GM21717 (cell line): ENCODE measurements around the gene SHISAL2A.
"Not testable (repeated sequence)": the region's sequence is repeated elsewhere in the genome, so short reads cannot be mapped to it uniquely, and the experiment has no call there.

ENCODE experiments used
- ATAC-seq: cut with Tn5 transposase; IDR thresholded peaks from one replicate; pipeline ENCODE4 v1.9.1; 2021; ENCODE audit warnings: mild to moderate bottlenecking, moderate library complexity; ENCODE audit not compliant: unreplicated experiment

Gene SHISAL2A

DNA sequence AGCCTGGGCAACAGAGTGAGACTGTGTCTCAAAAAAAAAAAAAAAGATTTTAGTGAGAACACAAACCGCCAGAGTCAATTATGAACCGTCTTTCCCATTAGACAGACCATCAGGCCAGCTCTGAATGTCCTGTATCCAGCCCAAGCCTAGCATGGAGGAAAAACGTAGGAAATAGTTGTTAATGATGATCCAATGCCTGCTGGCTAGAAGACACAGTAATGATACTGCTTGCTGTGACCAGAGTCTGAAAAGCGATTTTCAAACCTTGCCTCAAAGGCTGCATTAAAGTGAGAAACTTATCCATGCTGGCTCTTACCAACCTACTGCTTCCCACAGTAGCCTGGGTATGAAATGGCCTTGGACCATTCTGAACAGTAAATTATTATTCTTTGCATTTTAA is 48.2 kb downstream of the SHISAL2A start:
- ATAC-seq = no peak

DNA sequence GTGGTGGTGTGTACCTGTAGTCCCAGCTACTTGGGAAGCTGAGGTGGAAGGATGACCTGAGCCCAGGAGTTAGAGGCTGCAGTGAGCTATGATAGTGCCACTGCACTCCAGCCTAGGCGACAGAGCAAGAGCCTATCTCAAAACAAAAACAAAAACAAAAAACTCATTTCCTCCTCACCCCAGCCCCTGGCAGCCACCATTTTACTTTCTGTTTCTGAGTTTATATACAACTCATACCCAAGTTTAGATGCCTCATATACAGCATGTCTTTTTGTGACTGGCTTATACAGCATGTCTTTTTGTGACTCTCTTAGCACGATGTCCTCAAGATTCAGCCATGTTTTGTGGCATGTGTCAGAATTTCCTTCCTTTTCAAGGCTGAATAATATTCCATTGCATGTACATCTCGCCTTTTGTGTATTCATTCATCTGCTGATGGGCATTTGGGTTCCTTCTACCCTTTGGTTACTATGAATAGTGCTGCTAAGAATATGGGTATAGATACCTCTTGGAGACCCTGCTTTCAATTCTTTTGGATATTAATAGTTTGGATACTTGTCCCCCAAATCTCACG is 50.5 kb downstream of the SHISAL2A start:
- ATAC-seq = no peak

DNA sequence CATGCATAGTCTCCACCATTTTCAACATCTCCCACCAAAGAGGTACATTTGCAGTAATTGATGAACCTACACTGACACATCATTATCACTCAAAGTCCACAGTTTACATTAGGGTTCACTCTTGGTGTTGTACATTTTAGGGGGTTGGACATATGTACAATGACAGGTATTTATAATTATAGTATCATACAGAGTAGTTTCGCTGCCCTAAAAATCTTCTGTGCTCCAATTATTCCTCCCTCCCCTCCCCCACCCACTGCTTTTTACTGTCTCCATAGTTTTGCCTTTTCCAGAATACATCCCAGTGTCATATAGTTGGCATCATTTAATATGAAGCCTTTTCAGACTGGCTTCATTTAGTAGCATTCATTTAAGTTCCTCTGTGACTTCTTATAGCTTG is 51.6 kb downstream of the SHISAL2A start:
- ATAC-seq = no peak

DNA sequence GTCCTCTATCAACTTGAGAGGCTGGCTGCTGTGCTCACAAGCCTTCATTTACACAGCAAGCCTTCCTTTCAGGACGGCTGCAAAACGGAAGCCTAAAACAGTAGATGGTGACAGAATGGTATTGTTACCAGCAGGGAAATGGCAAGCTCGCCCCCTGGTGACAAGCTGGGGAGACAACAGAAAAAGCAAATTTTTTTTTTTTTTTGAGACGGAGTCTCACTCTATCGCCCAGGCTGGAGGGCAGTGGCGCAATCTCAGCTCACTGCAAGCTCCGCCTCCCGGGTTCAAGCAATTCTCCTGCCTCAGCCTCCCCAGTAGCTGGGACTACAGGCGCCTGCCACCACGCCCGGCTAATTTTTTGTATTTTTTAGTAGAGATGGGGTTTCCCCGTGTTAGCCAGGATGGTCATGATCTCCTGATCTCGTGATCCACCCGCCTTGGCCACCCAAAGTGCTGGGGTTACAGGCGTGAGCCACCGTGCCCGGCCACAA is 53.3 kb downstream of the SHISAL2A start:
- ATAC-seq = peak; percentile 63

DNA sequence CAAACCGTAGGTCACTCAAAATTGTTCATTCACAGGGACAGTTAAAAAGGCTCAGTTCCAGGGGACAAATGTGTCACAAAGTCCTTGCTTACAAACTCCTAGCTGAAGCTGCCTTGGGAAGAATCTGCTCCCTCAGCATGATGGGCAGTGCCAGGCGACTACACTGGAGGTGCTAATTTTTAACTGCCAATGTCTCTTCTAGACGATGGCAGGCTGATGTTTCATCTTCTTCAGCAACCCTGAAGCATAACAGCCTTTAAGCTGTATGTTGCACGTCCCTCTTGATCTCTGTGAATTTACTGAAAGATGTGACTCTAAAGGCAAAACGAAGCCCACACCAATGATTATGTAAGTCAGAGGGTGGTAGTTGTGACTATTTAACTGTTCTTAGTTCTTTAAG is 53.9 kb downstream of the SHISAL2A start:
- no peak for ATAC-seq

DNA sequence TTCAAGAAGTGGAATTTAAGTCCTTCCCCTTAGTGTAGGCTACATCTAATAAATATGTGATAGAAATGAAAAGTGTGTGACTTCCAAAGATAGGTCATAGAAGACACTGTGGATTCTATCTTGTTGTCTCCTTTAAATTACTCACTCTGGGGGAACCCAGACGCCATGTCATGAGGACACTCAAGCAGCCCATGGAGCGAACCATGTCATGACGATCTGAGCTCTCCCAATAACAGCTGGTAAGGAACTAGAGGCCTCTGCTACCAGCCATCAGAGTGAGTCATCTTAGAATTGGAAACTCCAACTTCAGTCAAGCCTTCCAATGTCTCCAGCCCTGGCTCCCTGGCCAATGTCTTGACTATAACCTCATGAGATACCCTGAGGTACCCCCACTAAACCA is 58.9 kb downstream of the SHISAL2A start:
- ATAC-seq = no peak

DNA sequence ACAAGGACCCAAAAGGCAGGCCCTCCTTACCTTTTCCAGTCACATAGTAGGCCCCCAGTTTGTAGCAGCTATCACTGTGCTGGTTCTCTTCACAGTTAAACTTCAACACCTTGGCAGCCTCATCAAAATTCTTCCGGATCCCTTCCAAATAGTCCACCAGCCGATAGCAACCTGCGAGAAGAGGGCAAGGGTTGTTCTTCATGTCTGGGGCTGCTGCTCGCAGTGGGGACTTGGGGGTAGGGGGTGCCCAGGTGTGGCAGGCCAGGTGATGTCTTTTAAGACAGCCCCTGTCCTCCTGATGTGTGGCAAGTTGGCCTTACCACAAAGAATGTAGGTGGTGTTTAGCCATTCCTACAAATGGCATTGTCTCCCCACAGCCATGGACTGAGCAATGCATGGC is 59.7 kb downstream of the SHISAL2A start:
- ATAC-seq = no peak

DNA sequence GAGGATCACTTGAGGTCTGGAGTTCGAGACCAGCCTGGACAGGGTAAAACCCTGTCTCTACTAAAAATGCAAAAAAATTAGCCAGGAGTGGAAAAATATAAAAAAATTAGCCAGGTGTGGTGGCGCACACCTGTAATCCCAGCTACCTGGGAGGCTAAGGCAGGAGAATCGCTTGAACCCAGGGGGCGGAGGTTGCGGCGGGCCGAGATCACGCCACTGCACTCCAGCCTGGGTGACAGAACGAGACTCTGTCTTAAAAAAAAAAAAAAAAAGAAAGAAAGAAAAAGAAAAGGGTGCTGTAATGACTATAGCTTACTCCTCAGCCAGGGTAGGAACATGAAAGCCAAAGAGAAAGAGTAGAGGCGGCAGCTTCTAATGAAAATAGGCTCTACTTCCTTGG is 60.4 kb downstream of the SHISAL2A start:
- ATAC-seq = not testable (repeated sequence)

DNA sequence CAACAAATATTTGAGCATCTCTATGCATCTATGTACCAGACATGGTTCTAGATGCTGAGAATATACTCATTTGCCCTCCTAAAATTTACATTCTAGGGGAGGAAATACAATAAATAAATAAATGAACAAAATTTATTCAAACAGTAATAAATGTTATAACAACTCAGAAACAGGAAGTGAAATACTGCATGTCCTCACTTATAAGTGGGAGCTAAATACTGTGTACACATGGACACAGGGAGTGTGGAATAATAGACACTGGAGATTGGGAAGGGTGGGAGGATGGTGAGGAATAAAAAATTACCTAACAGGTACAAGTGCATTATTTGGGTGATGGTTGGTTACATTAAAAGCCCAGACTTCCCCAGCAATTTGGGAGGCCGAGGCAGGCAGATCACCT is 60.9 kb downstream of the SHISAL2A start:
- no peak for ATAC-seq

DNA sequence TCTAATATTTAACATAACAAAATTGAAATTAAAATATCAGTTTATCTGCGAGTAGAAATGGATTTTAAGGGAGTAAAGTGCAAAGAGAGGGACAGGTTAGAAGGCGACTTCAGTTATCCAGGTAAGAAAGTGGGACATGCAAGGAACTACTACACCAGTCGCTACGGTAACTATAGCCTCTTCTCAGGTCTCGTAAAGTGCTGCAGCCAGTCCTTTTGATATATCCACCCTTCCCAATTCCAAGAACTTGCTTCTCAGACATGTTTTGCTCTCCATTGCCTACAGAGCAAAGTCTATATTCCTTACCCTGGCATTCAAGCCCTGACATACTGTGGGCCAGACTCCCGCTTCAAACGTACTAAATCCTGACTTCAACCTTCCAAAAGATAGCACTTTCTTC is 62.7 kb downstream of the SHISAL2A start:
- ATAC-seq = no peak

DNA sequence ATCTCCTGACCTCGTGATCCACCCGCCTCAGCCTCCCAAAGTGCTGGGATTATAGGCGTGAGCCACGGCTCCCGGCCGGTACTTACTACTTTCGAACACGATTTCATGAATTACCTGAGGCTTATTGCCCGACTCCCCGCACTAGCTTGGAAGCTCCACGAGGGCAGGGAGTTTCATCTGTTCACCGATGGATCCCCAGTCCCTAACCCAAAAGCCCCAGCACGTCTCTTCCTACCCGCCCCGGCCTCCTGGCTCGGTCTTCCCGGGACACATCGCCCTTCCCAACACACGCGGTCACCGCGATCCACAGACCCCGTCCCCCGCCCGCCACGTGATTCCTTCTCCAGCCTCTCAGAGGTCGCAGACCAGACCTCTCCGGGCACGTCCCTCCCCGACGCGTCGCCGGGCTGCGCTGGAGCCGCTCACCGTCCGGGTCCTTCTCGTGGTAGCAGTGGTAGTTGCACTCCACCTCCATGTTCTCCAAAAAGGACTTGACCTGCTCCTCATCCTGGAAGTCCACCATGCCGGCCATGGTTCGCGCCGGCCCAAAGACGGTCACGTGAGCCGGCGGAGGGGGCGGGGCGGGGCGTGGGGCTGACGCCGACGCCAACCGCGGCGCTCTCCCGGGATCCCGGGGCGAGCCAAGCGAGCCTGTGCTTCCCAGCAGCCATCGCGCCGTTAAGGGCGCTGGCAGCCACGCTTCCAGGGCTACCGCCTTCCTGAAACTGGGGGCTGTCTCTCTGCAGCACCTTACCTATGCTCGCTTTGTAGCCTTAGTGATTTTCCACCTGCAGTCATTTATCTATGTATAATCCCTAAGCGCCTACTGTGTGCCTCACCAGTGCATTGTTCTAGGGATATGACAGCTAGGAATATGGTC is 65.1 kb downstream of the SHISAL2A start, which contains the start of gene COA7:
COA7 (minus strand) TSS at position 553 of the 880 bp plus-strand sequence; CDS start at position 532, 21 bp downstream.
- ATAC-seq = peak; percentile 45

DNA sequence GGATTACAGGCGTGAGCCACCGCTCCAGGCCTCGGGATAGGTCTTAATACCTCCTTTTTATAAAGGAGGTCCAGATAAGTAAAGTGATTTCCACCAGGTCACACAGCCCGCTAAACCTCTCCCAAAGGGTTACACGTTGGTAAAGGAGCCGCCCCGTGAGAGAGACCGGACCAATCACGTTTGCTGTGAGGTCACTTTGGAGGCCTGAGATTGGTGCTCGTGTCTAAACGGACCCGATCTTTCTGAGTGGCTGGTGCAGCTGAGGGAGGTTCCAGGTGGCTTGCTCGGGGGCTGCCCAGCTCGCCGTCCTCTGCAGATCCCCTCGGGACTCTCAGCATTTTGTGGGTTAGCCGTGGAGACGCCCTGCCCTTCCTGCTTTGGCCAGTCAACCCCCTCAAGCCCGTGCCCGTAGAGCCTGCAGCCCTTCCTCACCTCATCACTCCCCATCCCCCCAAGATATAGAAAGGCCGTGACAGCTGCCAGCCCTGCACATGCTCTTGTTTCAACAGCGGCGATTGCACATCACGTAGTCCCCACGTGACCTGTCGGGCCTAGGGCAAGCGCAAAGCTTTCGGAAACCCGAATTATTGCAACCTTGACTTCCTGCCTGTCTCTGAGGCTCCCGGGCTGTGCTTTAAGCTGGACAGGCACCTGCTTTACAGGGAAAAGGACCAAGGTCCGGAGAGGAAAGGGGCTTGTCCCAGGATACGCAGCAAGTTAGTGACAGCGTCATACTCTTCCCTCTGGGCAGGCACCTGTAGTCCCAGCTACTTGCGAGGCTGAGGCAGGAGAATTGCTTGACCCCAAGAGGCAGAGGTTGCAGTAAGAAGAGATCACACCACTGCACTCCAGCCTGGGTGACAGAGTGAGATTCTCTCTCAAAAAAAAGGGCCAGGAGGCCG is 70.2 kb downstream of the SHISAL2A start:
- peak; percentile 91 for ATAC-seq

DNA sequence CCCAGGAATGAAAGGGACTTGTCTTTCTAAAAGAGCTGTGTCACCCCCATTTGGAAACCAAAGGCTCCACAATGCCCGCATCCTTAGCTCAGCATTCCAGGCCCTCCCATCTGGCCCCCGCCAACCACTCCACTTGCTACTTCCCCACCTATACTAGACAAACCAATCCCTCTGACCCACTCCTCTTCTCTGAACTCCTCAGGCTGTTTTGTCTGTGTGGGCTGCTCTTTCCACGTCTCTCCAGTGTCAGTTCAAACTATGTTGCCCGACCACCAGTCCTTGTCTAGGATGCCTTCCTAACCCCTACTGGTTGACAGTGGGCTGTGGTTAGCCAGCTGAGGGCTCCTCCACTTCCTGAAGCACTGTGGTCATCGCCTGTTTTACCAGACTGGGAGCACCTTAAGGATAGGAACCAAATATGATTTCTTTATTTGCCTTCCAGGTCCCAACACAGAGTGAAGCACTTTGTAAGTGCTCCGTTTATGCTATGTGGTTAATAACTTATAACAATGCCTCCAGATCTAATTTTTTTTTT is 73.2 kb downstream of the SHISAL2A start:
- ATAC-seq = no peak
